ENCODE data around the gene CA11. TPM values are rescaled to one million over a fixed set of nuclear protein-coding genes. Genes with fewer than 3 reads are reported as not detected.

Gene CA11
- total RNA-seq, 4 donors from 2014 or later = 7.3 to 37.5 (median 10.3) TPM

DNA sequence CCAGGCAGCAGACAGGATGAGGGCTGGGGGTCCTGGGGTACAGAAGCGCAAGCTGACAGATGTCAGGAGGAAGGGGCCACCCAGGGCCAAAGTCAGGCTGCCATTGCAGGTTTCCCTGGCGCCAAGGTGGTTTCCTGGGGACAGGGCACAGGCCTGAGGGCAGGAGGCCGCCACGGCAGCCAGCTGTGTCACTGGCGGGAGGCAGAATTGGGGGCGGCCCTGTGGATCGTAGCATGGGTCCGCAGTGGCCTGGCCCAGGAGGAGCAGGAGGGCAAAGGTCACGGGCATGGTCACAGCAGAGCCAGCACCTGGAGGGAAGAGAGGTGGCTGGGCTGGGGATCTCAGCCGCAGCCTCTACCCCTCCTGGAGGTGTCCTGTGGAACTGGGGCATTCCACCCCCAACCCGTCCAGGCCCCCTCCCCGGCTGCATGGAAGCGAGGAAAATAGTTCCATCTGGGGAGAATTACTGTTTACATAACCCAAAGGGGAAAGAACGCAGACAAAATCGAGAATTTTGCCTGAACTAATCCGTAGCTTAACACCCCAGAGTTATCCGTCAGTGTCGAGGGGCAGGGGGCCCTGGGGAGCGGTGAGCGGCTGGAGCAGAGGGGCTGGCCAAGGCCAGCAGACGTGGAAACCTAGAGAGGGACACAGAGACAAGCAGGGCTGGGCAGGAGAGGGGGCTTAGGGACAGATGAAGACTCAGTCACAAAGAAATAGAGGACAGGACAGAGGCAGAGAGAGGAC is 24.9 kb upstream of the CA11 start:
- intact Hi-C loops (cut with DNase I; ENCODE audit: low total_unique reads) = no loop called here
- 88 to 89% methylated on average over 21 of the region's 21 CpGs for WGBS, 2 donors
- no peak for DNase-seq (ENCODE audit: low spot score in 2 of 2)
- no peak overlapping the region for H3K4me3 ChIP-seq (ENCODE audit: low read depth, poor library complexity, severe bottlenecking)
- no peak for TF ChIP-seq POLR2A (IDR thresholded peaks at IDR 0.05)
- TF ChIP-seq CTCF (IDR thresholded peaks at IDR 0.05) = no peak

GRCh38 chr19:48669903-48670668 is 24.1 kb upstream of the CA11 start:
- 95% methylated on average over 24 to 26 of the region's 26 CpGs for WGBS, 2 donors
- intact Hi-C loops (cut with DNase I; ENCODE audit: low total_unique reads) = no loop called here
- TF ChIP-seq CTCF (IDR thresholded peaks at IDR 0.05) (no peak), POLR2A (IDR thresholded peaks at IDR 0.05) (no peak)
- DNase-seq (ENCODE audit: low spot score in 2 of 2) = no peak
- H3K4me3 ChIP-seq (ENCODE audit: low read depth, poor library complexity, severe bottlenecking) = no peak overlapping the region

GRCh38 chr19:48668761-48669160 is 22.8 kb upstream of the CA11 start:
- 97 to 98% methylated on average over 2 of the region's 2 CpGs for WGBS, 2 donors
- DNase-seq (ENCODE audit: low spot score in 2 of 2) = no peak
- no peak overlapping the region for H3K4me3 ChIP-seq (ENCODE audit: low read depth, poor library complexity, severe bottlenecking)
- TF ChIP-seq CTCF (IDR thresholded peaks at IDR 0.05) (no peak), POLR2A (IDR thresholded peaks at IDR 0.05) (no peak)
- intact Hi-C loops (cut with DNase I; ENCODE audit: low total_unique reads) = no loop called here

DNA sequence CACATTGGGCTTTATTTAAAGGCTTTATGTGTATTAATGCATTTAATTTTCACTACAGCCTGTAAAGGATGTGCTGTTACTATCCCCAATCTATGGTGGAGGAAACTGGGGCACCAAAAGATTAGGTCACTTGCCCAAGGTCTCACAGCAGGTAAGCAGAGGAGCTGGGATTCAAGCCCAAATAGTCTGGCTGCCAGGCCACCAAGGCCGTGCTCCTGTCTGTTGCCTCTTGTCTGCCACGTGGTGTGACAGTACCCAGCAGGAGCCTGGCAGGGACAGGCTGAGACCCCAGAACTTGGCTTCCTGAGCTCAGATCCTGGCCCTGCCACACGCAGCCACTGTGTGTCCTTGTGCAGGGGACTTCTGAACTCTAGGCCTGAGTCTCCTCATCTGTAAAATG is 22.3 kb upstream of the CA11 start:
- intact Hi-C loops (cut with DNase I; ENCODE audit: low total_unique reads) = no loop called here
- H3K4me3 ChIP-seq (ENCODE audit: low read depth, poor library complexity, severe bottlenecking) = no peak overlapping the region
- DNase-seq (ENCODE audit: low spot score in 2 of 2) = no peak
- WGBS, 2 donors = 63 to 75% methylated on average over 3 of the region's 3 CpGs
- no peak for TF ChIP-seq CTCF (IDR thresholded peaks at IDR 0.05)
- no peak for TF ChIP-seq POLR2A (IDR thresholded peaks at IDR 0.05)

DNA sequence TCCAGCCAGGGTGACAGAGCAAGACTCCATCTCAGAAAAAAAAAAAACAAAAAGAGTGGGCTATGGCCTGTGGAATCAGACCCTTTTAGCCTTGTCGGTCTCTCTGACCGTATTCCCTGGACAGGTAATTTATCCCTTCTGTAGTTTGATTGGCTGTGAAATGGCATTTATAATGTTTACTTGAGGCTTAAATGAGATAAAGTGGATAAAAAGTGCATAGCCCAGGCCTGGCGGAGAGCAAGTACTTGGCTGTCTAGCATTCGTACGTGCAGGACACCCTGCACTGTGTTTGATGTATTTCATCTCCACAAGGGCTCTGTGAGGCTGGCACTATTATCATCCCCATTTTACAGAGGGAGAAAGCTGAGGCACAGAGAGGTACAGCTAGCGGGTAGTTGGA is 19.8 kb upstream of the CA11 start:
- whole genome bisulfite sequencing, 2 donors = 92 to 94% methylated on average over 6 of the region's 6 CpGs
- no peak for TF ChIP-seq POLR2A (IDR thresholded peaks at IDR 0.05)
- H3K4me3 ChIP-seq (ENCODE audit: low read depth, poor library complexity, severe bottlenecking) = no peak overlapping the region
- intact Hi-C loops (cut with DNase I; ENCODE audit: low total_unique reads) = no loop called here
- DNase-seq (ENCODE audit: low spot score in 2 of 2) = no peak

- H3K4me3 ChIP-seq (ENCODE audit: low read depth, poor library complexity, severe bottlenecking) = no peak overlapping the region
Observed at GRCh38 chr19:48664476-48664875, 18.5 kb upstream of the CA11 start.

More at GRCh38 chr19:48664476-48664875, 18.5 kb upstream of the CA11 start:
- intact Hi-C loops (cut with DNase I; ENCODE audit: low total_unique reads) = no loop called here
- DNase-seq (ENCODE audit: low spot score in 2 of 2) = no peak
- TF ChIP-seq CTCF (IDR thresholded peaks at IDR 0.05) = no peak
- TF ChIP-seq POLR2A (IDR thresholded peaks at IDR 0.05) = no peak
- 86 to 91% methylated on average over 11 to 14 of the region's 14 CpGs for WGBS, 2 donors

All from lower leg skin (tissue), 4 donors.